ENCODE results near the gene TSPAN18.
"Not testable (repeated sequence)": the region's sequence is repeated elsewhere in the genome, so short reads cannot be mapped to it uniquely, and the experiment has no call there.

The TSPAN18 gene

DNA sequence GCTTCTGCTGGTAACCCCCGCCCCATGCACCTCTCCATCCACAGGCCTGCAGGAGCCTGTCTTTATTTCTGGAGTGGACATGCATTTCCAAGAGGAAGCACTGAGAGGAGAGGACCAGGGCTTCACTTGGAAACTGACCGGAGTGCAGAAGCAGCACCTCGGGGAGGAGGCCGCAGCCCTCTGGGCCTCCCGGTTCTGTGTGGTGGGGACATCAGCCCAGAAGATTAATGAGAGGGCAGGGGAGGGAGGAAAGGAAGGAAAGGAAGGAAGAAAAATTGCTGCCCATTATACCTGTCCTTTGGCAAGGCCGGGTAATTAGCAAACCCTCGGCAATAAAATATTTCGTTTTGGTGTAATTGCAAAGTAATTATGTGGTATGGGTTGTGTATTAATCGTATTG, 126.9 kb downstream of the TSPAN18 start:
- DNase-seq = no peak

- no peak for DNase-seq
Observed at GRCh38 chr11:44854086-44854485, 127.3 kb downstream of the TSPAN18 start.

- DNase-seq = peak; percentile 65
Observed at GRCh38 chr11:44854741-44855492, 128.2 kb downstream of the TSPAN18 start.

GRCh38 chr11:44855493-44855849, 128.7 kb downstream of the TSPAN18 start:
- peak; percentile 86 for DNase-seq

GRCh38 chr11:44857490-44858090, 130.8 kb downstream of the TSPAN18 start:
- DNase-seq = no peak

GRCh38 chr11:44858796-44859527, 132.2 kb downstream of the TSPAN18 start:
- no peak for DNase-seq

DNA sequence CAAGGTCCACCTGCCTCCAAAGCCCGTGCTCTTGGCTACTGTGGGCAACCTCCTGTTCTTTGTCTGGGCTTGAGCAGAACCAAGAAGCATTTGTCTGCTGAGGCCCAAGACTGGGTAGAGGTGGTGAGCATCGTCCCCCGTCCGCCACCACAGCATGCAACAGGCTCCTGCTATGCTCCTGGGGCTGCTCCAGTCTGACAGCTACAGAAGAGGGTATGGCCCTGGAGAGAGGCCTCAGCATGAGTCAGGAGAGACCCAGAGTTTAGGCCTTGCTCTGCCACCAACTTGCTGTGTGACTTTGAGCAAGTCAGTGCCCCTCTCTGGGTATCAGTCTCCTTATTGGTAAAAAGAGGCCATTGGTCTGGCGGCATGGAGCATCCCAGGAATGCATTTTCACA, 132.8 kb downstream of the TSPAN18 start:
- DNase-seq = no peak

GRCh38 chr11:44860346-44860745, 133.6 kb downstream of the TSPAN18 start:
- DNase-seq = no peak

- peak; percentile 97 for DNase-seq
Observed at GRCh38 chr11:44861849-44862557, 135.2 kb downstream of the TSPAN18 start.

GRCh38 chr11:44862558-44863101, 135.9 kb downstream of the TSPAN18 start:
- DNase-seq = no peak

DNA sequence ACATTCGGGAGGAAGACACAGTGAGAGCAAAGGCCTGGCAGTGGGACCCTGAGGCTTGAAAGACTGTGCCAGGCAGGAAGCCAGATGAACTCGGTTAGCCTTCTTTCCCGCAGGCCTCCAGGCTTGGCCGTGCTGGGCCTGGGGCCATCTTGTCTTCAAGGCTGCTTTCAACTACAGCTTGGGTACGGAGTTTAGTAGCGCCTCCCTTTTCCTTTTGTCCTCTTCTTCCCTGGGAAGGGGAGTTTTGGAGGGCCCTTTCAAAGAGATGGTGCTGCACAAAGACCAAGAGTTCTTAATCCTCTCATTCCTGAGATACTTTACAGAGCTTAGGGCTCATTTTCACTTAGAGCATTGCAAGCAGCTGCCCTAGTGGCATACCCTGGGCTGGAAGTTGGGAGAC, 136.5 kb downstream of the TSPAN18 start:
- no peak for DNase-seq

- no peak for DNase-seq
Observed at GRCh38 chr11:44865866-44866272, 139.1 kb downstream of the TSPAN18 start.

GRCh38 chr11:44866286-44866685, 139.5 kb downstream of the TSPAN18 start:
- DNase-seq = no peak

- DNase-seq = no peak
Observed at GRCh38 chr11:44868021-44868420, 141.3 kb downstream of the TSPAN18 start.

GRCh38 chr11:44868455-44869421, 142.0 kb downstream of the TSPAN18 start:
- DNase-seq = no peak

DNA sequence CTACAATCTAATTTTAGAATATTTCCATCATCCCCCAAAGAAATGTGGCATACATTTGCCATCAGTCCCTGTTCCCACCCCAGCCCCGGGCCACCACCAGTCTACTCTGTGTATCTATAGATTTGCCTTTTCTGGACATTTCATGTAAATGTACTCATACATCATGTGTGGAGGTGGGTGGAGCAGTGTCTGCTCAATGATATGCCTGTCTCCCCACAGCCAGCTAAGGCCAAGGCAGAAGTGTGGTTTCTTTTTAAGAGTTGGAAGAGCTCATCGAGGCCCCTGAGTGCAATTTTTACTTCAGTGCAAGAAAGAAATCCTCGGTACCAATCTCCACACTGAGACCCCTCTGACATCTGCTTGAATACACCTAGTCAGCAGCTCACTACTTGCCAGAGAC, 143.4 kb downstream of the TSPAN18 start:
- no peak for DNase-seq

DNA sequence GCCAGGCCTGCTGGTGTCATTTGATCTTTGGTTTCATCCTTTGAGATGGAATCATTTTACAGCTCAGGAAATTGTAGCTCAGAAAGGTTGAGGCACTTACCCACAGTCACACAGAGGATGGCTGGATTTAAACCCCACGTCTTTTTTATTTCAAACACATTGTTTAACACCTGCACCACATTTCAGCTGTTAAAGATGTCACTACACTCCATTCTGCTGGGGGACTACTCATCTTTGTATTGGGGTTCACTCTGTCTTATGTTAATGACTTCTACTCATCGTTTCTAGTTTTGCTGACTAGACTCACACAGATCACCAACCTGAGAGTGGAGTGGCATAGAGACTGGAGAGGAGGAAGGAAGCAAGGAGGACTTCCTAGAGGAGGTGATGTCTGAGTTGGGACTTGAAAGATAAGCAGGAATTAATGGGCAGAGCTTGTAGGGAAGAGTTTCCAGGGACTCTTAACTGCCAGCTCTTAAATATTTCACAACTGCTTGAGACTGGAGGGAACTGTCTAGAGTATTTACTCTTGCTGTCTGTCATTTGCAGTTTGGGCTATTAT, 143.9 kb downstream of the TSPAN18 start:
- no peak for DNase-seq

DNA sequence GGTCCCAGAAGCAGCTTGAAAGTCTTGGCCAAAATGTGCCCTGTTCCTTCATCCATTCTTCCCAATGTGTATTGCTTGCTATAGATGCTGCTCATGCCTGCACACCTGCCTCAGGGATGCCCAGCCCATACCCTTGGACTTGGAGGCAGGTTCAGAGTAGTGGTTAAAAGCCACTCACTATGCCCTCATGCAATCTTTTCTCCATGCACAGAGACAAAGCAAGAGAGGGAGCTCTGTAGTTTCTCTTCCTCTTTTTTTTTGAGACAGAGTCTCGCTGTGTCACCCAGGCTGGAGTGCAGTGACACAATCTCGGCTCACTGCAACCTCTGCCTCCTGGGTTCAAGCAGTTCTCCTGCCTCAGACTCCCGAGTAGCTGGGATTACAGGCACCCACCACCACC, 144.9 kb downstream of the TSPAN18 start:
- not testable (repeated sequence) for DNase-seq

DNA sequence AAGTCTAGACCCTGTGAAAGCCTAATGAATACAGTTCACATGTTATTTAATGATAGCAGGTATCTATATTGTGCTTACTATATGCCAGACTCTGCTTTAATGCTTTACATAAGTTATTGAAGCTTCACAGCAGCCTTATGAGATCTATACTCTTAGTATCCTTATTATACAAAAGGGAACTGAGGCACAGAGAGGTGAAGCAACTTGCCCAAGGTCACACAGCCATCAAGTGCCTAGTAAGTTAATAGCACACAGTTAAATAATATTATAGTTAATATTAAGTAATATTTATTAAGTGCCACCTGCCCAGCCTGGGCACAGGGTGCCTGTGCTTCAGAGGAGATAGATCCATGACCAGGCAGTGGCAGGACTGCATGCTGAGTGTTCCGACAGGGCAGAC, 145.8 kb downstream of the TSPAN18 start:
- DNase-seq = no peak

DNA sequence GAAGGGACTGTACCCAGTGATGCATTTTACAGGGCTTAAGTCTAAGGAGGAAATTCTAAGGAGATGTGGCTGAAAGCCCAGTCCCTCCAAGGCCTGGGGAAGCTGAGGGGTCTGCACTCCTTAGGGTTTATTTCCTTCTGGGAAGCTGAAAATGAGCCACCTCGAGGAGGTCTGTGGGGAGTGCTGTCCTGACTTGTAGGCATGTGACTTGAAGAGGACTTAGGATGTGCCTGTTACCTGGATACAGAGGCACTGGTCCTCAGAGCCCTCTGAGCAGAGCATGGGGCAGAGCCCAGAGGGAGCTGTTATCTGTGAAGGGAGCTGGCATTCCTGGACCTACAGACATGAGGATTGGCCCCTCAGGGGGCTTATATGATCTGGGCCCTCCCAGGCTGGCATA, 146.8 kb downstream of the TSPAN18 start:
- DNase-seq = no peak

DNA sequence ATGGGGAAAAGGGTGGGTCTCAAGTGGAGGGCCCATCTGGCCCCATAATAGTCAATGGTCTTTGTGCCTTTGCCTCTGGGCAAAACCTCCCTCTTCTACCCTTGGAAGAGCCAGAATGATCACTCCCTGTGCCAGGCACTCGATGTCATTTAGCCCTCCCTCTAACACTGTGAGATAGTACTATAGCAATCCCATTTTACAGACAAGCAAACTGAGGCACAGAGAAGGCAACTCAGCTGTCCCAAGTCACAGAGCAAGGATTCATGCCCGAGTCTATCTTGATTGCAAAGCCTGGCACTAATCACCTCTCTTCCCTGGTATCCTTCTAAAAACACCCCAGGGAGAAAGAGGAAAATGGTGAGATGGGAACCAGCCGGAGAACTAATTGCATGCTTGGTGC, 147.5 kb downstream of the TSPAN18 start:
- DNase-seq = no peak

DNA sequence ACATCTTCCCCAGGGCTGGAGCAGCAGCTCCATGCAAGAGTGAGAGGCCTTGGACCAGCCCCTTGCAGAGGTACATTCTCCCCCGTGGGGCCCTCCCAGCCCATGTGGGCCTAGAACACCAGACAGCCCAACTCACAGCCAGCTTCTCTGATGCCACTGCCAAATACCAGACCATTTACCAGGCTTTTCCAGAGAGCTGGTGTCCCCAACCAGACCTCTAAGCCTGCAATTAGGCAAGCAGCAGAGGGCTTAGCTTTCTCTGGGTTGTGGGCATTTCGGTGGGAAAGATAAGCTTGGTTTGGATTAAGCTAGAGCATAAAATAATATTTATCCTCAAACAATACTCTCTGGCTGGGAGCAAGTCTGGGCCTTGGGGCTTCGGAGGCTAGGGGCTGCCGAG, 148.3 kb downstream of the TSPAN18 start:
- no peak for DNase-seq
